ENCODE measurements around the gene ADGRV1.

DNA sequence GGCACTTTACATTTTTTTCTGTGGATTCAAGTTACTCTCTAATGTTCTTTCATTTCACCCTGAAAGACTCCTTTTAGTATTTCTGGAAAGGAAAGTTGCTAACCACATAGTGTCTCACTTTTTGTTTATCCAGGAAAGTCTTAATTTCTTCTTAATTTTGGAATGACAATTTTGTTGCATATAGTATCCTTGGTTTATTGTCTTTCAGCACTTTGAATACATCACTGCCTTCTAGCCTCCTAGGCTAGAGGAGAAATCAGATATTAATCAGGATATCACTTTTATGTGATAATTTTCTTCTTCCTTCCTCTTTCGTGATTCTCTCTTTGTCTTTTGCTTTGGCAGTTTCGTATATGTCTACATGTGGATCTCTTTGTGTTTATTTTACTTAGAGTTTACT, 11.4 kb downstream of the ADGRV1 start:
- TF ChIP-seq POLR2AphosphoS5 (IDR thresholded peaks at IDR 0.05; ENCODE audit: borderline replicate concordance, low read depth, low read length) (no peak), EZH2 (IDR thresholded peaks at IDR 0.05) (no peak)

Measured in SK-N-MC (cell line).